ENCODE data around the gene RBPJL. TPM values are rescaled to one million over a fixed set of nuclear protein-coding genes. Genes with fewer than 3 reads are reported as not detected.
A peak's percentile ranks its signal among the peaks of the same experiment; 100 is the strongest.

The RBPJL gene
- total RNA-seq, 1 experiment from 2014 or later, result not detected

- Mint-ChIP-seq H3K4me1 (ENCODE audit: low read depth, unreplicated experiment) (peaks cover 82% of the 10 kb centered on the region), H3K9me3 (ENCODE audit: low read depth, unreplicated experiment) (no peaks in the 10 kb centered on the region), H3K36me3 (ENCODE audit: insufficient read depth, unreplicated experiment) (peaks cover 98% of the 10 kb centered on the region), H3K4me3 (ENCODE audit: low read depth, unreplicated experiment) (peak overlapping the region; percentile 95), H3K27me3 (ENCODE audit: unreplicated experiment) (no peaks in the 10 kb centered on the region), H3K27ac (ENCODE audit: unreplicated experiment) (peak overlapping the region; percentile 99)
- CTCF ChIA-PET, result interaction anchor here (0.5 to 6.0 kb wide), 7 partner anchors 13 to 433 kb away, joined by 3 to 57 read pairs (median 5); partner anchors contain the start of gene SYS1
- TF ChIP-seq, protein P1, sequence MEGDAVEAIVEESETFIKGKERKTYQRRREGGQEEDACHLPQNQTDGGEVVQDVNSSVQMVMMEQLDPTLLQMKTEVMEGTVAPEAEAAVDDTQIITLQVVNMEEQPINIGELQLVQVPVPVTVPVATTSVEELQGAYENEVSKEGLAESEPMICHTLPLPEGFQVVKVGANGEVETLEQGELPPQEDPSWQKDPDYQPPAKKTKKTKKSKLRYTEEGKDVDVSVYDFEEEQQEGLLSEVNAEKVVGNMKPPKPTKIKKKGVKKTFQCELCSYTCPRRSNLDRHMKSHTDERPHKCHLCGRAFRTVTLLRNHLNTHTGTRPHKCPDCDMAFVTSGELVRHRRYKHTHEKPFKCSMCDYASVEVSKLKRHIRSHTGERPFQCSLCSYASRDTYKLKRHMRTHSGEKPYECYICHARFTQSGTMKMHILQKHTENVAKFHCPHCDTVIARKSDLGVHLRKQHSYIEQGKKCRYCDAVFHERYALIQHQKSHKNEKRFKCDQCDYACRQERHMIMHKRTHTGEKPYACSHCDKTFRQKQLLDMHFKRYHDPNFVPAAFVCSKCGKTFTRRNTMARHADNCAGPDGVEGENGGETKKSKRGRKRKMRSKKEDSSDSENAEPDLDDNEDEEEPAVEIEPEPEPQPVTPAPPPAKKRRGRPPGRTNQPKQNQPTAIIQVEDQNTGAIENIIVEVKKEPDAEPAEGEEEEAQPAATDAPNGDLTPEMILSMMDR (IDR thresholded peaks at IDR 0.05; ENCODE audit: unreplicated experiment), result no peak
- BruUV-seq (replicated peaks), result no TSS peak
- DNase-seq, result peak; percentile 76
- intact Hi-C loops (cut with micrococcal nuclease; ENCODE audit: unreplicated experiment), result no loop called here
These were observed 36.4 kb downstream of the RBPJL start for GRCh38 chr20:45342855-45343531.

- intact Hi-C loops (cut with micrococcal nuclease; ENCODE audit: unreplicated experiment), result loop anchor here (2.0 kb wide), 2 partner anchors 15 to 21 kb away; no protein-coding TSS in a partner anchor
- Mint-ChIP-seq H3K27me3 (ENCODE audit: unreplicated experiment) (no peaks in the 10 kb centered on the region), H3K36me3 (ENCODE audit: insufficient read depth, unreplicated experiment) (peaks cover 98% of the 10 kb centered on the region), H3K4me3 (ENCODE audit: low read depth, unreplicated experiment) (peak overlapping the region; percentile 95), H3K4me1 (ENCODE audit: low read depth, unreplicated experiment) (peaks cover 75% of the 10 kb centered on the region), H3K9me3 (ENCODE audit: low read depth, unreplicated experiment) (no peaks in the 10 kb centered on the region), H3K27ac (ENCODE audit: unreplicated experiment) (peak overlapping the region; percentile 99)
- no peak for DNase-seq
- BruUV-seq (replicated peaks), result no TSS peak
- TF ChIP-seq, protein P1 (IDR thresholded peaks at IDR 0.05; ENCODE audit: unreplicated experiment), result no peak
- CTCF ChIA-PET, result interaction anchor here (0.6 to 6.0 kb wide), 14 partner anchors 9 to 1932 kb away, joined by 3 to 57 read pairs (median 3); partner anchors contain the start of gene SYS1
These were observed 37.0 kb downstream of the RBPJL start for GRCh38 chr20:45343532-45344167.

DNA sequence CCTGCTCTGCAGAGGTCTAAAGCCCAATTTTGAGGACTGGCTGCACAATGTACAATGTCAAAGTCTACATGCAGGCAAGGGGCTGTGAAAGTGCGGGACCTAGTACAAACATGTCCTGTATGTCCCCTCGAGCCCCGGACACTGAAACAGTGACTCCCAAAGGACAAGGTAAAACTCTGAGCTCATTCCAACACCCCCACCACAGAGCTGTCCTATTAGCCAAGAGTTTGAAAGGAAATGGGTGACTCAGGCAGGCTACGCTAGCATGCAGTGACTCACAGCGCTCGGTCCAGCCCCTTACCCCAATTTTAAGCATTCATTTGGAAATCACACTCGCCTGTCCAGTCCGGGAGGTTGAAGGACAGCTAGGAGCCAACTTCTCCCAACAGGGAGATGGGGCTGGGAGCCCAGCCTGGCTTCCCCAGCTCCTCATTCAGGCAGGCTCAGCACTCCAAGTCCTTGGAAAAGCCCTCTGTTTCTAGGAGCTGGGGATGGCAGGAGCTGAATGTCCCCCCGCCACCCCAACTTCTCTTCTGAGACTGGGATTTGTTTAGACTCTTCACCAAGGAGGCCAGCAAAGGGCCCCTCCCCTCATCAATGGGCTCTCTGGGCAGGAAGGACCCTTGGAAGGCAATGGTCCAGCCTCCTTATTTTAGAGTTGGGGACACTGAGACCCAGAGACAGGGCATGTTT, 37.7 kb downstream of the RBPJL start:
- H3K9me3 Mint-ChIP-seq (ENCODE audit: low read depth, unreplicated experiment), result no peaks in the 10 kb centered on the region
- BruUV-seq (replicated peaks), result TSS peak; percentile 95
- peak overlapping the region; percentile 95 for H3K4me3 Mint-ChIP-seq (ENCODE audit: low read depth, unreplicated experiment)
- intact Hi-C loops (cut with micrococcal nuclease; ENCODE audit: unreplicated experiment), result loop anchor here (2.0 kb wide), 2 partner anchors 14 to 22 kb away; no protein-coding TSS in a partner anchor
- H3K36me3 Mint-ChIP-seq (ENCODE audit: insufficient read depth, unreplicated experiment), result peaks cover 97% of the 10 kb centered on the region
- H3K27ac Mint-ChIP-seq (ENCODE audit: unreplicated experiment), result peak overlapping the region; percentile 99
- peaks cover 69% of the 10 kb centered on the region for H3K4me1 Mint-ChIP-seq (ENCODE audit: low read depth, unreplicated experiment)
- DNase-seq, result peak; percentile 91
- no peaks in the 10 kb centered on the region for H3K27me3 Mint-ChIP-seq (ENCODE audit: unreplicated experiment)
- CTCF ChIA-PET, result interaction anchor here (0.6 to 6.0 kb wide), 14 partner anchors 8 to 1931 kb away, joined by 3 to 57 read pairs (median 3); partner anchors contain the start of gene SYS1
- TF ChIP-seq, protein P1 (IDR thresholded peaks at IDR 0.05; ENCODE audit: unreplicated experiment), result no peak
